Skin epidermis (tissue), 12 donors: ENCODE results near the gene CAND1.

Experiments used
- H3K27ac ChIP-seq, 21 experiments: fragments of 200-600 bp; sonication (generic) in 11 of 21; one replicate each; pipeline ENCODE4 v1.5.0; 2020; ENCODE audit warnings: mild to moderate bottlenecking in 3 of 21, inconsistent platforms in 2 of 21, moderate library complexity in 2 of 21
- H3K4me3 ChIP-seq, 7 experiments: fragments of 200-600 bp; sonication (generic) in 2 of 7; one replicate each; pipeline ENCODE4 v1.5.0; 2020; ENCODE audit warnings: inconsistent platforms in 2 of 7, mild to moderate bottlenecking in 2 of 7, moderate library complexity in 1 of 7

Gene CAND1

GRCh38 chr12:67276421-67276820, 7.3 kb downstream of the CAND1 start:
- Histone ChIP-seq H3K27ac (no peak overlapping the region), H3K4me3 (no peak overlapping the region)

- Histone ChIP-seq H3K4me3 (no peak overlapping the region), H3K27ac (no peak overlapping the region)
Observed at GRCh38 chr12:67279637-67280036, 10.5 kb downstream of the CAND1 start.

- Histone ChIP-seq H3K27ac (no peak overlapping the region), H3K4me3 (no peak overlapping the region)
Observed at GRCh38 chr12:67280088-67280487, 10.9 kb downstream of the CAND1 start.

DNA sequence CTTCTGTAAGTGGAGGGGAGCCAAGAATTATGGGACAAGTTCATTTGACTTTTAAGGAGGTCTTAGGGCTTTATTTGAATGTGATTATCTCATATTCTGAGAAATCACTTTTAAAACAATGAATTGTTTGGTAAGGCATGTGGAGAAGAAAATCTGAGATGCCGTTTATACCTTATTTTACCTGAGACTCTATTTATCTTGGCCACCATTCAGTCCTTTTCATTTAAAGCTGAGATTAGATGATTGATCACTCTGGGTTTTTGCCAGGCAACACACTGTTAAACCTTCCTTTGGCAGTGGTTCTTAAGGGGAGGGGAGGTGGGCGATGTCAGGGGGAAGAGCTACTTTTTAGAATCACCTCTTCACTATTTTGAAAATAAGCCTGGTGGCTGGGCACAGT, 11.4 kb downstream of the CAND1 start:
- Histone ChIP-seq H3K4me3 (no peak overlapping the region), H3K27ac (no peak overlapping the region)

GRCh38 chr12:67284561-67284960, 15.4 kb downstream of the CAND1 start:
- no peak overlapping the region for H3K27ac ChIP-seq
- H3K4me3 ChIP-seq = no peak overlapping the region

DNA sequence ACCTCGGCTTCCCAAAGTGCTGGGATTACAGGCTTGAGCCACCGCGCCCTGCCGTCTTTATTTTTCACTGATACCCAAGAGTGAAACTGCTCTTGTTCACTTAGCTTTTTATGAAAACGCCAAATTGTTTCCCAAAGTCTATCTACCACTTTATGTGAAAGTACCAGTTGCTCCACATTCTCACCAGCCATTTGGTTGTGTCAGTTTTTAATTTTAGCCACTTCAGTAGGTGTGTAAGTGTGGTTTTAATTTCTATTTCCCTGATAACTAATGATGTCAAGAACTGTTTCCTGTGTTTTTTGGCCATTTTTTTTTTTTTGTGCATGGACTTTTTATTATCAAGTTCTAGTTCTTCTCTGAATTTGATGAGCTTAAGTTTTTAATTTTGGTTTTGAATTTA, 17.1 kb downstream of the CAND1 start:
- Histone ChIP-seq H3K4me3 (no peak overlapping the region), H3K27ac (no peak overlapping the region)

DNA sequence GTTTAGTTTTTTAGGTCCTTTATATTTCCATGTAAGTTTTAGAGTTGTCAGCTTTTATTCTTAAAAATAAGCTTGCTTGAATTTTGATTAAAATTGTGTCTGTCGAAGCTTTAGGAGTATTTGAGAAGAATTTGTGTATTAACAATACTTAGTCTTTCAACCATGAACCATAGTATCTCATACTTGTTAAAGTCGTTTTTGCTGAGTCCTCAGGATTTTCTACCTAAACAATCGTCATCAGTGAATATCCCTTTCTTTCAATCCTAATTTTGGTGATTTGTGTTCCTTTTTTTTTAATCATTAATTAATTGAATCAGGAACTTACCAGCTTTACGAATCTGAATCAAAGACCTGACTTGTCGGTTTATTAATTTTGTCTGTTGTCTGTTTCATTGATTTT, 18.2 kb downstream of the CAND1 start:
- Histone ChIP-seq H3K4me3 (no peak overlapping the region), H3K27ac (no peak overlapping the region)

DNA sequence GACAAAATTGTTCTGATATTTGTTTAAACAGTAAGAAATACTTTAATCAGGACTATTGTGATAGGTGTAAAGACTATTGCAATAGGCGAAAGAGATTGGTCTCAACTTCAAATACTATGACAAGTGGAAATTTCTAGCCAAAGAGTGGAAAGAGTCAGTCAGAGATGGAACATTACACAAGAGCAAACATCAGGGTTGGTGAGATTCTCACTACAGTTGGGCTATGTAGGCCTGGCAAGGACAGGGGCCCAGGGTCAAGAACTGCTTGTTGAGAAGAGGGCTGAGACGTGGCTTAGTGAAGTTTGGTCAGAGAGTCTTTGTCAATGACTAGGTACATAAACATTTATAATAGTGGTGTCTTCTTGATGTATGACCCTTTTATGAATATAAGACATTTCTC, 19.4 kb downstream of the CAND1 start:
- H3K4me3 ChIP-seq = no peak overlapping the region

DNA sequence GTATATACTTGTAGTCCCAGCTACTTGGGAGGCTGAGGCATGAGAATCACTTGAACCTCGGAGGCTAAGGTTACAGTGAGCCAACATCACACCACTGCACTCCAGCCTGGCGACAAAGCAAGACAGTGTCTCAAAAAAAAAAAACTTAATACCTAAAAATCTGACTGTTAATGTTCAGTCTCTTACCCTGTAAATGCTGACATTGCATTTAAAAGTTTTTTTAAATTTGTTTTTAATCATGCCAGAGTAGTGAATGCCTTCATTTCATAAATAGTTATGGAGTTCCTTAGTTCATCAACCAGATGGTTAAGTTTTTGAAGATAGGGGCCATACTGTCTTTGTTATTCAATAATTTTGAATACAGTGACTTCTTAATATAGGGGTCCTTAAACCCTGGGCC, 21.2 kb downstream of the CAND1 start:
- H3K27ac ChIP-seq = no peak overlapping the region
- H3K4me3 ChIP-seq = no peak overlapping the region

More for the DNA sequence above, 19.4 kb downstream of the CAND1 start:
- no peak overlapping the region for H3K27ac ChIP-seq

DNA sequence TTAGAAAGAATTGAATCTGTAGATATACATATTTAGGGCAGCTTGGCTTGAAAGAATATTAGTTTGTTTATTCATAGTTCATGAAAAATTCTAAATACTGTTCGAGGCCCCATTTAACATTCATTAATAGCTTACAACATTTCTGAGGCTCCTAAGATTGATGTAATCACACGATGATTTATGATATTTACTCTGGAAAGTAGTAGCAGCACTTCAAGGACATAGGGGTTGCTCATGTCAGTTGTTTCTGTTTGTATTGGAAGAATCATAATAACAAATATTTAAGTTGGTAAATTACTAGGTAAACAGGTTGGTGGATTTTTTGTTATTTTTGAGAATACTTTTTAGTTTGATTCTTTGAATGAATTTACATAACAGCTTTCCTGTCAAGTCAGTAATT, 30.4 kb downstream of the CAND1 start:
- H3K27ac ChIP-seq = no peak overlapping the region
- no peak overlapping the region for H3K4me3 ChIP-seq

- no peak overlapping the region for H3K27ac ChIP-seq
- H3K4me3 ChIP-seq = no peak overlapping the region
Observed at GRCh38 chr12:67299926-67300325, 30.8 kb downstream of the CAND1 start.

DNA sequence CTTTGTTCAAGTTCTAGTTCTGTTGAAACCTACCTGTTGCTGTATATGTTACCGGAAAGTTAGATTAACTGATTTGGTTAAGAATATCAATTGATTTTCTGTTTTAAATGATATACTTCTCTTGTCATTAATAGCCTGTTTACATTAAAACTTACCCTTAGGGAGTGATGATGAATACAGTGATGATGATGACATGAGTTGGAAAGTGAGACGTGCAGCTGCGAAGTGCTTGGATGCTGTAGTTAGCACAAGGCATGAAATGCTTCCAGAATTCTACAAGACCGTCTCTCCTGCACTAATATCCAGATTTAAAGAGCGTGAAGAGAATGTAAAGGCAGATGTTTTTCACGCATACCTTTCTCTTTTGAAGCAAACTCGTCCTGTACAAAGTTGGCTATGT, 33.0 kb downstream of the CAND1 start:
- Histone ChIP-seq H3K27ac (no peak overlapping the region), H3K4me3 (no peak overlapping the region)

DNA sequence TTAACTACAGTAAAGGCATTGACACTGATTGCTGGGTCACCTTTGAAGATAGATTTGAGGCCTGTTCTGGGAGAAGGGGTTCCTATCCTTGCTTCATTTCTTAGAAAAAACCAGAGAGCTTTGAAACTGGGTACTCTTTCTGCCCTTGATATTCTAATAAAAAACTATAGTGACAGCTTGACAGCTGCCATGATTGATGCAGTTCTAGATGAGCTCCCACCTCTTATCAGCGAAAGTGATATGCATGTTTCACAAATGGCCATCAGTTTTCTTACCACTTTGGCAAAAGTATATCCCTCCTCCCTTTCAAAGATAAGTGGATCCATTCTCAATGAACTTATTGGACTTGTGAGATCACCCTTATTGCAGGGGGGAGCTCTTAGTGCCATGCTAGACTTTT, 36.4 kb downstream of the CAND1 start:
- H3K27ac ChIP-seq = no peak overlapping the region
- no peak overlapping the region for H3K4me3 ChIP-seq

GRCh38 chr12:67306712-67307111, 37.6 kb downstream of the CAND1 start:
- H3K4me3 ChIP-seq = no peak overlapping the region
- no peak overlapping the region for H3K27ac ChIP-seq

DNA sequence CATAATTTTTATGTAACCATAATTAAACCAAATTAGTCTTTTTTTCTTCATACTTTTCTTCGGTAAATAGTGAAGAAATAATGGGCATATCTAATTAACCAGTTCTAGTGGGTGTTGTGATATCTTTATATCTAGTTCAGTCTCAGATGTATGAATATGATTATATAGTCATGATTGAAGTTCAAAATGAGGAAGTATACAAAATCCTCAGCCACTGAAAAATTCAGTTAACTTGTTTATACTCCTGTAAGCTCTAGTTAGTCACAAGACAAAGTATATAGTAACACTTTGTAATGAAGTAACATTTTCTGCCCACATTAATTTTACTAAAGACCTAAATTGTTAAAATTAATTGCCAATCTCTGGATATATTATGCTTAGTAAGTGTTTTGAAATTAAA, 46.5 kb downstream of the CAND1 start:
- Histone ChIP-seq H3K4me3 (no peak overlapping the region), H3K27ac (no peak overlapping the region)

- Histone ChIP-seq H3K27ac (no peak overlapping the region), H3K4me3 (no peak overlapping the region)
Observed at GRCh38 chr12:67318786-67319185, 49.6 kb downstream of the CAND1 start.

DNA sequence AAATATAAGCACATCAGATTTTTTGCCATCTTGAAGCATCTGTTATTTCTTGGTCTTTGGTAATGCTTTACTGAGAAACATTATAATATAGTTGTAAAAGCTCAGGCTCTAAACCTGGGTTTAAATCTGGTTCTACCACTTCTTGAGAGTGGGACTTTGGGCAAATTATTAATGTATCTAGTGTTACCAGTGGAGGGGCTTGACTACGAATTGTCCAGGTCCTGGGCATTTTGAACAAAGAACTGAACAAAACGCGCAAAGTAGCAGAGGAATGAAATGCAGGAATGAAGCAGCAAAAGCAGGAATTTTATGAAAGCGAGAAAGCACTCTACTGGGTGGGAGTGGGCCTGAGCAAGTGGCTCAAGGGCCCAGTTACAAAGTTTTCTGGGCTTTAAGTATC, 50.8 kb downstream of the CAND1 start:
- H3K27ac ChIP-seq = no peak overlapping the region
- H3K4me3 ChIP-seq = no peak overlapping the region

DNA sequence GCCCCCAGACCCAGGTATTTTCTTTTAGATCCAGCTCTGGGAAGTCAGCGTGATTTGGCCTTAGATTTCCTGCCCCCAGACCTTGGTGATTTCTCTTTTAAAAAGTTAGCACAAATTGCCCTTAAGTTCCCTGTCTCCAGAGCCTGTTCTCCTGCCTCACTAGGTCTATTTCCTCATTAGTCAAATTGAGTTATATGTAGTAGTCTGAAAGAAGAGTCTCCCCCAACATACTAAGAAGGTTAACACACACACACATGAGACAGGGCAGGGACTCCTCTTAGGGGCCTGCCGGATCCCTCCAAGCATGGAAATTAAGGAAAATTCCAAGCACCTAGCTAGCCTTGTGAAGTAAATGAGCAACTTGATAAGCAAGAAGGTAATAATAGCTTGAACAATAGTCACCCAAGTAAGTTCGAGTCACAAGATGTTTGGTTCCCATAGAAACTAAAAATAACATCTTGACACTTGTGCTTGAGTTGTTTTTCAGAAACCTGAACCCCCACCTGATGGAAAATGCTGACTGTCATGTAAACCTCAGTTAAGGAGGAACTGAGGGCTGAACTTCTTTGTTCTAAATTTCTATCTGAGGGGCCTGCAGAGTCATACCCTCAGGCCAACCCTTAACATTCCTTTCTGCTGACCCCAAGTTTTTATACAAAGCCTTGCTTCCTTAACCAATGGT, 51.6 kb downstream of the CAND1 start:
- H3K4me3 ChIP-seq = no peak overlapping the region
- no peak overlapping the region for H3K27ac ChIP-seq

DNA sequence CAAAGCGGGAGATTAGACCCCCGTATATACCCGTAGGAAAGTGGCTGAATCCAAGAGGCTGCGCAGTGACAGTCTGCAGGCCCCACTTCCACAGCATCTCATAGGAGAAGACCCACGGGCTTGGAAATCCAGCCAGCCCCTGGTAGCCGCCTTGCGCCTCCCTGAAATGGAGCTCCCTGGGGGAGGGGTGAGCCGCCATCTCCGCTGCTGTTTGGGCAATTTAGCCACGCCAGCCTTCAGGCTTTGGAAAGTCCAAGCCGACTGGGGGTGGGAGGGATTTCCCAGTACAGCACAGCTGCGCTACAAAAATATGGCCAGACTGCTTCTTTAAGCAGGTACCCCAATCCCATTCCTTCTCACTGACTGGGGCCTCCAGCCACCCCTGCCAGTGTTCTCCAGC, 53.4 kb downstream of the CAND1 start:
- no peak overlapping the region for H3K4me3 ChIP-seq
- no peak overlapping the region for H3K27ac ChIP-seq

- Histone ChIP-seq H3K4me3 (no peak overlapping the region), H3K27ac (no peak overlapping the region)
Observed at GRCh38 chr12:67323007-67323406, 53.8 kb downstream of the CAND1 start.

- no peak overlapping the region for H3K27ac ChIP-seq
- H3K4me3 ChIP-seq = no peak overlapping the region
Observed at GRCh38 chr12:67326637-67327036, 57.5 kb downstream of the CAND1 start.

GRCh38 chr12:67327466-67327865, 58.3 kb downstream of the CAND1 start:
- Histone ChIP-seq H3K27ac (no peak overlapping the region), H3K4me3 (no peak overlapping the region)
